H1 (cell line): ENCODE data around the gene PARK7. TPM values are rescaled to one million over a fixed set of nuclear protein-coding genes. Genes with fewer than 3 reads are reported as not detected.

Experiments used
- CTCF ChIA-PET: fragments of 300-600 bp; sonication (Branson Sonifier 250); formaldehyde crosslinking; loops from one replicate; lab custom pipeline; 2021; ENCODE audit not compliant: partially characterized antibody; lab: Charles Lee
- POLR2A ChIA-PET: fragments of 300-600 bp; sonication (Branson Sonifier 250); formaldehyde crosslinking; loops from one replicate; lab custom pipeline; 2021; ENCODE audit warnings: inconsistent platforms; ENCODE audit not compliant: partially characterized antibody; lab: Charles Lee
- DNase-seq, 2 experiments: peaks; one replicate each; pipeline versions ENCODE4 v3.0.0 to v3.0.0-alpha.2; 2010 to 2022; ENCODE audit warnings: low spot score in 2 of 2, low read depth in 1 of 2, mixed read lengths in 1 of 2
- FAIRE-seq: peaks from 2 replicates; lab custom pipeline; 2011; peaks lifted over from hg19 to GRCh38; lab: Jason Lieb, UNC
- H2AFZ ChIP-seq: 2 replicates; pipeline ENCODE4 v1.8.1; 2012; ENCODE audit warnings: low read length, inconsistent platforms
- H2AK5ac ChIP-seq: 2 replicates; pipeline ENCODE4 v1.6.1; 2013; ENCODE audit warnings: low read depth, low read length
- H2BK120ac ChIP-seq: replicated peaks from 2 replicates; pipeline ENCODE3; 2013; ENCODE audit warnings: low read depth, low read length, inconsistent platforms
- H2BK12ac ChIP-seq: 2 replicates; pipeline ENCODE4 v1.6.1; 2013; ENCODE audit warnings: low read depth, low read length
- H2BK15ac ChIP-seq: 2 replicates; pipeline ENCODE4 v1.6.1; 2013; ENCODE audit warnings: low read length
- H2BK20ac ChIP-seq: 2 replicates; pipeline ENCODE4 v1.6.1; 2013; ENCODE audit warnings: low read length
- H2BK5ac ChIP-seq: 2 replicates; pipeline ENCODE4 v1.6.1; 2013; ENCODE audit warnings: low read depth, low read length
- H3K14ac ChIP-seq: 2 replicates; pipeline ENCODE4 v1.6.1; 2013; ENCODE audit warnings: inconsistent platforms; ENCODE audit not compliant: insufficient read length
- H3K18ac ChIP-seq: 2 replicates; pipeline ENCODE4 v1.6.1; 2013; ENCODE audit warnings: low read length; ENCODE audit errors: extremely low read depth
- H3K23ac ChIP-seq: 2 replicates; pipeline ENCODE4 v1.6.1; 2013; ENCODE audit warnings: inconsistent platforms; ENCODE audit not compliant: insufficient read length
- H3K23me2 ChIP-seq: 2 replicates; pipeline ENCODE4 v1.6.1; 2013; ENCODE audit warnings: low read depth, low read length
- H3K27ac ChIP-seq: 2 replicates; pipeline ENCODE4 v1.6.1; 2011; ENCODE audit warnings: low read depth, low read length, inconsistent platforms
- H3K27me3 ChIP-seq, 4 experiments: replicated peaks in 1 of 4; 1 replicate in 1 of 4; 2 replicates in 3 of 4; pipeline versions ENCODE4 v1.6.1 to v1.8.1; 2011 to 2013; ENCODE audit warnings: low read length in 3 of 4, mild to moderate bottlenecking in 3 of 4, inconsistent platforms in 2 of 4, mixed read lengths in 2 of 4, moderate library complexity in 1 of 4; ENCODE audit not compliant: control insufficient read depth in 3 of 4, insufficient read depth in 3 of 4; ENCODE audit errors: extremely low read depth in 1 of 4
- H3K36me3 ChIP-seq, 4 experiments: 2 replicates each; pipeline versions ENCODE4 v1.6.1 to v1.8.1; 2011 to 2013; ENCODE audit warnings: mild to moderate bottlenecking in 4 of 4, low read length in 3 of 4, moderate library complexity in 2 of 4, control low read depth in 1 of 4, inconsistent platforms in 1 of 4; ENCODE audit not compliant: insufficient read depth in 4 of 4, control insufficient read depth in 2 of 4
- H3K4ac ChIP-seq: replicated peaks from 2 replicates; pipeline ENCODE3; 2013; ENCODE audit warnings: low read length, low read depth, mixed read lengths, inconsistent platforms; ENCODE audit not compliant: insufficient read length
- H3K4me1 ChIP-seq, 4 experiments: replicated peaks in 1 of 4; 1 replicate in 1 of 4; 2 replicates in 3 of 4; pipeline versions ENCODE4 v1.6.1 to v1.8.1; 2011 to 2013; ENCODE audit warnings: low read length in 3 of 4, inconsistent platforms in 2 of 4, mixed read lengths in 1 of 4; ENCODE audit not compliant: insufficient read depth in 4 of 4, control insufficient read depth in 3 of 4
- H3K4me2 ChIP-seq, 2 experiments: 2 replicates each; pipeline versions ENCODE4 v1.6.1 to v1.8.1; 2011 to 2013; ENCODE audit warnings: low read depth in 2 of 2, low read length in 2 of 2, control low read depth in 1 of 2, inconsistent platforms in 1 of 2, mild to moderate bottlenecking in 1 of 2; ENCODE audit not compliant: insufficient read depth in 1 of 2
- H3K4me3 ChIP-seq, 4 experiments: fragments of 200-600, 300-600 bp in 1 of 4; sonication (generic), shearing (Covaris generic), sonication (Bioruptor Twin) in 1 of 4; 2 replicates each; pipeline versions ENCODE4 v1.5.1 to v1.8.1; 2011 to 2016; ENCODE audit warnings: low read length in 4 of 4, low read depth in 3 of 4, control low read depth in 2 of 4, inconsistent platforms in 2 of 4, mild to moderate bottlenecking in 2 of 4, mixed read lengths in 1 of 4, moderate library complexity in 1 of 4; ENCODE audit not compliant: insufficient read depth in 2 of 4; ENCODE audit errors: extremely low read depth in 1 of 4
- H3K56ac ChIP-seq: replicated peaks from 2 replicates; pipeline ENCODE3; 2013; ENCODE audit warnings: low read depth, mild to moderate bottlenecking, mixed read lengths, low read length, inconsistent platforms; ENCODE audit not compliant: insufficient read length
- H3K79me1 ChIP-seq: 2 replicates; pipeline ENCODE4 v1.6.1; 2013; ENCODE audit warnings: low read depth, low read length, control low read depth
- H3K79me2 ChIP-seq, 2 experiments: 2 replicates each; pipeline versions ENCODE4 v1.6.1 to v1.8.1; 2012 to 2013; ENCODE audit warnings: low read length in 2 of 2, mild to moderate bottlenecking in 2 of 2, inconsistent platforms in 1 of 2; ENCODE audit not compliant: insufficient read depth in 2 of 2, control insufficient read depth in 1 of 2
- H3K9ac ChIP-seq, 4 experiments: replicated peaks in 1 of 4; 1 replicate in 1 of 4; 2 replicates in 3 of 4; pipeline versions ENCODE4 v1.6.1 to v1.8.1; 2011 to 2013; ENCODE audit warnings: low read depth in 3 of 4, low read length in 3 of 4, control low read depth in 2 of 4, mild to moderate bottlenecking in 2 of 4, moderate library complexity in 2 of 4, inconsistent platforms in 1 of 4; ENCODE audit errors: extremely low read depth in 1 of 4
- H3K9me3 ChIP-seq, 2 experiments: 2 replicates each; pipeline versions ENCODE4 v1.6.1 to v1.8.1; 2012 to 2013; ENCODE audit warnings: mild to moderate bottlenecking in 2 of 2, moderate library complexity in 2 of 2, control low read depth in 1 of 2, inconsistent platforms in 1 of 2, low read depth in 1 of 2, low read length in 1 of 2, mixed read lengths in 1 of 2; ENCODE audit not compliant: insufficient read depth in 2 of 2
- H4K20me1 ChIP-seq, 2 experiments: replicated peaks in 1 of 2; 2 replicates each; pipeline versions ENCODE3 to v1.8.1; 2011 to 2013; ENCODE audit warnings: inconsistent platforms in 2 of 2, low read length in 2 of 2, mild to moderate bottlenecking in 1 of 2; ENCODE audit not compliant: insufficient read depth in 2 of 2, control insufficient read depth in 1 of 2
- H4K5ac ChIP-seq: 2 replicates; pipeline ENCODE4 v1.6.1; 2013; ENCODE audit warnings: low read length, low read depth, mixed read lengths, inconsistent platforms; ENCODE audit not compliant: insufficient read length
- H4K8ac ChIP-seq: 2 replicates; pipeline ENCODE4 v1.8.0; 2013; ENCODE audit warnings: mild to moderate bottlenecking, moderate library complexity, low read length, inconsistent platforms; ENCODE audit not compliant: insufficient read depth; ENCODE audit errors: extremely low read depth
- H4K91ac ChIP-seq: replicated peaks from 2 replicates; pipeline ENCODE3; 2013; ENCODE audit warnings: low read length, mixed read lengths, inconsistent platforms; ENCODE audit not compliant: insufficient read length
- ASH2L ChIP-seq: fragments of 200-600, 300-600 bp; sonication (generic); IDR thresholded peaks from one replicate; pipeline ENCODE4 v1.7.1; 2017; ENCODE audit warnings: low read length
- BCL11A ChIP-seq, 2 experiments: IDR thresholded peaks; one replicate each; pipeline ENCODE4 v1.6.1; 2011; ENCODE audit warnings: low read depth in 2 of 2, low read length in 2 of 2, mild to moderate bottlenecking in 2 of 2
- BRCA1 ChIP-seq: IDR thresholded peaks from 2 replicates; pipeline ENCODE4 v1.6.1; 2012; ENCODE audit warnings: low read depth, low read length, improper control_type of control experiment
- CEBPB ChIP-seq: IDR thresholded peaks from 2 replicates; pipeline ENCODE4 v1.6.1; 2012; ENCODE audit warnings: low read depth, low read length
- CHD1 ChIP-seq: IDR thresholded peaks from 2 replicates; pipeline ENCODE4 v1.6.1; 2012; ENCODE audit warnings: low read depth, low read length, improper control_type of control experiment
- KDM4A ChIP-seq: IDR thresholded peaks from one replicate; pipeline ENCODE4 v1.7.1; 2012; ENCODE audit warnings: low read depth, mild to moderate bottlenecking, moderate library complexity, low read length, inconsistent platforms; ENCODE audit not compliant: severe bottlenecking
- NANOG ChIP-seq: IDR thresholded peaks from 2 replicates; pipeline ENCODE4 v1.6.1; 2011; ENCODE audit warnings: low read length, low read depth, mild to moderate bottlenecking, inconsistent platforms; ENCODE audit not compliant: insufficient read depth, poor library complexity, severe bottlenecking
- SIN3A ChIP-seq, 2 experiments: IDR thresholded peaks in 1 of 2; conservative IDR thresholded peaks in 1 of 2; 2 replicates each; pipeline ENCODE4 v1.6.1; 2011 to 2012; ENCODE audit warnings: low read length in 2 of 2, improper control_type of control experiment in 1 of 2, low read depth in 1 of 2, mild to moderate bottlenecking in 1 of 2
- SIRT6 ChIP-seq: IDR thresholded peaks from one replicate; pipeline ENCODE4 v1.7.1; 2012; ENCODE audit warnings: low read length, inconsistent platforms
- SIX5 ChIP-seq: IDR thresholded peaks from 2 replicates; pipeline ENCODE4 v1.6.1; 2011; ENCODE audit warnings: mild to moderate bottlenecking, low read depth, low read length
- SP1 ChIP-seq: IDR thresholded peaks from 2 replicates; pipeline ENCODE4 v1.6.1; 2011; ENCODE audit warnings: low read depth, low read length
- TCF12 ChIP-seq: IDR thresholded peaks from 2 replicates; pipeline ENCODE4 v1.6.1; 2011; ENCODE audit warnings: low read depth, mild to moderate bottlenecking, low read length
- WGBS, 2 experiments: shearing (Covaris generic) in 1 of 2; methylation state at CpG; one replicate each; pipeline versions ENCODE4 v1.1.6 to v1.1.7; 2013 to 2015; ENCODE audit warnings: low lambda C conversion rate in 2 of 2, mixed read lengths in 2 of 2, inconsistent platforms in 1 of 2, low coverage in 1 of 2, missing lambda C conversion rate in 1 of 2; ENCODE audit not compliant: insufficient replicate concordance in 2 of 2, insufficient coverage in 1 of 2, insufficient read length in 1 of 2; ENCODE audit errors: extremely low coverage in 1 of 2, missing lambda C conversion rate in 1 of 2; 5-methylcytosine and 5-hydroxymethylcytosine counted together
- polyA plus RNA-seq, 7 experiments: library from polyadenylated mRNA; depleted of rRNA in 3 of 7; stranded (reverse) in 5 of 7; unstranded in 2 of 7; fragments of >200 nt in 5 of 7; fragments of 200-250 nt in 2 of 7; gene quantifications; 1 replicate in 5 of 7; 2 replicates in 1 of 7; 4 replicates in 1 of 7; pipeline versions ENCODE4 v1.2.1 to v1.2.3, GENCODE V29; 2011 to 2013; ENCODE audit warnings: missing spikeins in 2 of 7, mixed read lengths in 2 of 7
- total RNA-seq: library from RNA; stranded (reverse); fragmentation: NEBNext Ultra II Directional; extraction: Animal tissue kit (Norgen Biotek cat#: 25700); gene quantifications from 2 replicates; pipeline ENCODE4 v1.2.1, GENCODE V29; 2021

PARK7 gene
- total and polyA plus RNA-seq, 2 of the 8 experiments (the other 6 are each of a cell fraction or from before 2014, with no cell fraction given), result 206 to 383 TPM

GRCh38 chr1:8014381-8014988 is 53.0 kb downstream of the PARK7 start:
- no peak overlapping the region for H3K14ac ChIP-seq
- no peak overlapping the region for H2AK5ac ChIP-seq
- no peaks in the 10 kb centered on the region for H3K9me3 ChIP-seq
- H3K23me2 ChIP-seq, result no peaks in the 10 kb centered on the region
- no peak overlapping the region for H3K56ac ChIP-seq
- no peak for DNase-seq
- no peak overlapping the region for H3K4me3 ChIP-seq
- no peak overlapping the region for H3K9ac ChIP-seq
- no peak overlapping the region for H2BK5ac ChIP-seq
- no peak overlapping the region for H3K4ac ChIP-seq
- peaks cover 4 to 13% (median 8%) of the 10 kb centered on the region in 4 experiments; a peak in 6 of 7 replicates for H3K4me1 ChIP-seq
- H4K8ac ChIP-seq, result no peak overlapping the region
- peaks cover 12 to 39% (median 28%) of the 10 kb centered on the region in 4 experiments for H3K36me3 ChIP-seq
- H3K79me2 ChIP-seq, result peaks cover 4 to 63% of the 10 kb centered on the region in 2 experiments
- TF ChIP-seq SIX5, result no peak
- TF ChIP-seq SIN3A (conservative IDR thresholded peaks at IDR 0.05 in 1 of 2, IDR thresholded peaks at IDR 0.05 in 1 of 2; ENCODE audit: low read depth in 1 of 2, low read length in 2 of 2), result no peak
- TF ChIP-seq BRCA1, result no peak
- no peak for TF ChIP-seq ASH2L
- TF ChIP-seq CHD1, result no peak
- no peak for TF ChIP-seq KDM4A
- no peak for TF ChIP-seq SIRT6
- TF ChIP-seq SP1, result no peak
- no peak for TF ChIP-seq NANOG
- no peak for TF ChIP-seq TCF12
- no peak for TF ChIP-seq BCL11A (IDR thresholded peaks at IDR 0.05; ENCODE audit: low read depth in 2 of 2, low read length in 2 of 2)
- no peak for TF ChIP-seq CEBPB
- no peak overlapping the region for H3K23ac ChIP-seq
- CTCF ChIA-PET, result interaction anchor here (0.8 to 12.6 kb wide), 44 partner anchors 9 to 336 kb away, joined by 3 to 211 read pairs (median 4); partner anchors contain the start of gene SLC45A1
- H3K18ac ChIP-seq, result no peak overlapping the region
- H2BK15ac ChIP-seq, result no peak overlapping the region
- no peaks in the 10 kb centered on the region for H3K27me3 ChIP-seq
- H3K4me2 ChIP-seq, result no peak overlapping the region
- no peak overlapping the region for H4K5ac ChIP-seq
- no peaks in the 10 kb centered on the region; the same call in 1 of the 2 replicates for H3K79me1 ChIP-seq
- H3K27ac ChIP-seq, result no peak overlapping the region
- POLR2A ChIA-PET, result interaction anchor here (0.6 to 1.9 kb wide), 7 partner anchors 10 to 310 kb away, joined by 3 to 12 read pairs (median 4); partner anchors contain the start of gene PARK7
- no peak overlapping the region for H2BK120ac ChIP-seq
- H2BK12ac ChIP-seq, result no peak overlapping the region
- H4K91ac ChIP-seq, result no peak overlapping the region
- WGBS, 2 experiments, result 93% methylated on average over 10 of the region's 10 CpGs; no CpG with 5 or more reads in 1 of the 2 experiments
- no peak for FAIRE-seq
- no peak overlapping the region for H2AFZ ChIP-seq
- peaks cover 4 to 6% of the 10 kb centered on the region in 2 experiments for H4K20me1 ChIP-seq
- H2BK20ac ChIP-seq, result no peak overlapping the region
